GM19395 (cell line): Measurements from ENCODE around the gene STOX2.

Experiments used
- ATAC-seq: cut with Tn5 transposase; IDR thresholded peaks from one replicate; pipeline ENCODE4 v1.9.1; 2021; ENCODE audit warnings: mild to moderate bottlenecking, moderate library complexity; ENCODE audit not compliant: unreplicated experiment

STOX2 gene

GRCh38 chr4:184066584-184067300, 161.6 kb downstream of the STOX2 start:
- no peak for ATAC-seq

- ATAC-seq = no peak
These were observed 162.9 kb downstream of the STOX2 start for GRCh38 chr4:184067931-184068554.
